Loucy (cell line): ENCODE results near the gene ARHGAP6.

Source experiments
- H2AFZ ChIP-seq: fragments of 200-600 bp; sonication (generic); 2 replicates; pipeline ENCODE4 v1.6.0; 2016; ENCODE audit warnings: antibody characterized with exemption, mild to moderate bottlenecking, low read length, moderate library complexity
- H3F3A ChIP-seq: fragments of 200-600 bp; 2 replicates; pipeline ENCODE4 v1.6.0; 2016; ENCODE audit warnings: antibody characterized with exemption, low read depth, mild to moderate bottlenecking
- H3K27me3 ChIP-seq: fragments of 200-600 bp; sonication (generic); 2 replicates; pipeline ENCODE4 v1.6.1; 2014; ENCODE audit warnings: low read length, mild to moderate bottlenecking; ENCODE audit not compliant: insufficient read depth, poor library complexity, severe bottlenecking
- H3K36me3 ChIP-seq: fragments of 200-600 bp; sonication (generic); 2 replicates; pipeline ENCODE4 v1.6.1; 2016; ENCODE audit warnings: low read length; ENCODE audit not compliant: insufficient read depth
- H3K4me1 ChIP-seq: fragments of 200-600 bp; sonication (generic); 2 replicates; pipeline ENCODE4 v1.5.1; 2014; ENCODE audit warnings: low read length, mild to moderate bottlenecking; ENCODE audit not compliant: insufficient read depth, poor library complexity, severe bottlenecking
- H3K4me2 ChIP-seq: fragments of 200-600 bp; sonication (generic); 2 replicates; pipeline ENCODE4 v1.6.0; 2014; ENCODE audit warnings: antibody characterized with exemption, low read length, low read depth, mild to moderate bottlenecking; ENCODE audit not compliant: poor library complexity, severe bottlenecking
- H3K4me3 ChIP-seq: fragments of 200-600 bp; sonication (generic); 2 replicates; pipeline ENCODE4 v1.5.1; 2014; ENCODE audit warnings: low read length, mild to moderate bottlenecking, mixed read lengths; ENCODE audit not compliant: poor library complexity, severe bottlenecking
- H3K79me2 ChIP-seq: fragments of 200-600 bp; sonication (generic); 2 replicates; pipeline ENCODE4 v1.6.1; 2014; ENCODE audit warnings: low read length; ENCODE audit not compliant: insufficient read depth
- H3K9ac ChIP-seq: fragments of 200-600 bp; sonication (generic); 2 replicates; pipeline ENCODE4 v1.6.0; 2014; ENCODE audit warnings: mild to moderate bottlenecking, low read depth, low read length, moderate library complexity; ENCODE audit not compliant: poor library complexity, severe bottlenecking
- H3K9me2 ChIP-seq: fragments of 200-600 bp; sonication (generic); replicated peaks from 2 replicates; pipeline ENCODE4 v1.6.1; 2016; ENCODE audit warnings: low read depth, low read length, mixed read lengths
- H3K9me3 ChIP-seq: fragments of 200-600 bp; sonication (generic); 2 replicates; pipeline ENCODE4 v1.6.1; 2014; ENCODE audit warnings: mild to moderate bottlenecking, antibody characterized with exemption, low read length, low read depth; ENCODE audit not compliant: insufficient read depth
- H4K20me1 ChIP-seq: fragments of 200-600 bp; sonication (generic); 2 replicates; pipeline ENCODE4 v1.6.0; 2014; ENCODE audit warnings: antibody characterized with exemption, low read length, mild to moderate bottlenecking; ENCODE audit not compliant: insufficient read depth, poor library complexity, severe bottlenecking
- CTCF ChIP-seq: fragments of 200-600 bp; sonication (generic); conservative IDR thresholded peaks from 2 replicates; pipeline ENCODE4 v1.5.1; 2014; ENCODE audit warnings: mild to moderate bottlenecking, antibody characterized with exemption, low read length
- EZH2phosphoT487 ChIP-seq: fragments of 200-600 bp; IDR thresholded peaks from 2 replicates; pipeline ENCODE4 v1.6.1; 2018; ENCODE audit warnings: antibody characterized with exemption, mild to moderate bottlenecking, moderate library complexity, borderline replicate concordance

ARHGAP6 gene

GRCh38 chrX:11611965-11612364, 53.8 kb downstream of the ARHGAP6 start:
- no peak overlapping the region for H2AFZ ChIP-seq
- H3K9ac ChIP-seq, result no peak overlapping the region
- TF ChIP-seq CTCF (no peak), EZH2phosphoT487 (no peak)
- no peak overlapping the region for H3K4me2 ChIP-seq
- H3K4me1 ChIP-seq, result no peaks in the 10 kb centered on the region
- no peaks in the 10 kb centered on the region for H3K27me3 ChIP-seq
- no peaks in the 10 kb centered on the region for H3K36me3 ChIP-seq
- no peaks in the 10 kb centered on the region for H4K20me1 ChIP-seq
- H3K9me3 ChIP-seq, result no peaks in the 10 kb centered on the region
- H3K4me3 ChIP-seq, result no peak overlapping the region
- H3F3A ChIP-seq, result no peaks in the 10 kb centered on the region
- H3K9me2 ChIP-seq, result no peaks in the 10 kb centered on the region
- H3K79me2 ChIP-seq, result no peaks in the 10 kb centered on the region

- Histone ChIP-seq H3K9me2 (no peaks in the 10 kb centered on the region), H3K27me3 (no peaks in the 10 kb centered on the region), H3K9me3 (no peaks in the 10 kb centered on the region), H3F3A (no peaks in the 10 kb centered on the region), H3K36me3 (no peaks in the 10 kb centered on the region), H3K9ac (no peak overlapping the region), H3K4me3 (no peak overlapping the region), H3K79me2 (no peaks in the 10 kb centered on the region), H2AFZ (no peak overlapping the region), H3K4me2 (no peak overlapping the region), H3K4me1 (no peaks in the 10 kb centered on the region), H4K20me1 (no peaks in the 10 kb centered on the region)
- TF ChIP-seq EZH2phosphoT487, result no peak
- no peak for TF ChIP-seq CTCF
These were observed 54.6 kb downstream of the ARHGAP6 start for GRCh38 chrX:11611161-11611560.

- Histone ChIP-seq H3K36me3 (no peaks in the 10 kb centered on the region), H3K27me3 (no peaks in the 10 kb centered on the region), H3K4me1 (no peaks in the 10 kb centered on the region), H3K9me2 (no peaks in the 10 kb centered on the region), H3K9ac (no peak overlapping the region), H3F3A (no peaks in the 10 kb centered on the region), H3K79me2 (no peaks in the 10 kb centered on the region), H2AFZ (no peak overlapping the region), H4K20me1 (no peaks in the 10 kb centered on the region), H3K9me3 (no peaks in the 10 kb centered on the region), H3K4me2 (no peak overlapping the region), H3K4me3 (no peak overlapping the region)
- TF ChIP-seq EZH2phosphoT487, result no peak
- no peak for TF ChIP-seq CTCF
These were observed 56.6 kb downstream of the ARHGAP6 start for GRCh38 chrX:11609109-11609508.
